ENCODE results near the gene SMYD3. TPM values are rescaled to one million over a fixed set of nuclear protein-coding genes. Genes with fewer than 3 reads are reported as not detected.

SMYD3 gene
- total and polyA plus RNA-seq, 2 donors (not counting 1 experiment from before 2014, with no cell fraction given), result 9.7 to 37.2 TPM

DNA sequence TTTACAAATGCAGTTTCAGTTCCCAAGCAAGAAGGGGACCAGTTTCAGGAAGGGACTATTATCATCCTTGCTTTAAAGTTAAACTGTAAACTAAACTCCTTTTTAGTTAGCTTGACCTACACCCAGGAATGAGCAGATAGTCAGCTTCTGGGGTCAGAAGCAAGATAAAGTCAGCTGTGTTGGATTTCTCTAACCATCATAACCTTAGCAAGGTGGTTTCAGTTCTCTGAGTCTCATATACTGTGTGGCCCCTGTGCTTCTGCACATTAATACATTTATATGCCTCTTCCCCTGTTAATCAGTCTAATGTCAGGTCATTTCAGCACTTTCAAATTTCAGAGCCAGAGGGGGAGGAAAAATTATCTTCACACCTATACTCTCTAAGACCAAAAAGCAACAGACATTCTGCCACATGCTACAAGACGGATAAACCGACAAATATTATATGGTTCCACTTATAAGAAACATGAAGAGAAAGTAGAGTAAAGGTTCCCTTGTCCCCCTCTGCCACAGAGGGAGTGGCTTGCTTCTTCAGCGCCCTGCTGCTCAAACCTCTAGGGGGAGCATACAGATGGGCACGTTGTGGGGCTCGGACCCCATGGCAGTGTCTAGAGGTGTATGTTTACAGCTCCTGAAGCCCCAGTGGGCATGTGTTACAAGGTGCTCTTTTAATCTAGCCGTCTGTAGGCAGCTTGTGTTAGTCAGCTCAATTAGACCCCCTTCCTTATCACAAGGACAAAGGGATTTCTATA, 89.1 kb downstream of the SMYD3 start:
- H3K9me3 ChIP-seq (ENCODE audit: control extremely low read depth in 1 of 3, control insufficient read depth in 2 of 3, insufficient read depth in 1 of 3, low read length in 2 of 3), result peaks cover 0 to 3% (median 0%) of the 10 kb centered on the region in 3 donors
- H4K20me1 ChIP-seq (ENCODE audit: control insufficient read depth, insufficient read depth, low read length, poor library complexity, severe bottlenecking), result no peaks in the 10 kb centered on the region
- H3K9ac ChIP-seq (ENCODE audit: low read length), result no peak overlapping the region
- H3K4me2 ChIP-seq (replicated peaks; ENCODE audit: low read depth, low read length, poor library complexity, severe bottlenecking), result no peak overlapping the region
- POLR2A ChIA-PET, result no interaction called here
- Mint-ChIP-seq H3K27ac (no peak overlapping the region), H3K9me3 (ENCODE audit: insufficient read depth) (no peaks in the 10 kb centered on the region), H3K4me1 (peaks cover 12% of the 10 kb centered on the region), H3K4me3 (no peak overlapping the region), H3K27me3 (no peaks in the 10 kb centered on the region)
- 100% methylated on average over 1 of the region's 6 CpGs for WGBS (ENCODE audit: insufficient coverage)
- intact Hi-C loops (cut with micrococcal nuclease), result no loop called here
- no peak overlapping the region for H3K4me3 ChIP-seq (ENCODE audit: control extremely low read depth in 1 of 5, extremely low read depth in 1 of 5, insufficient read depth in 1 of 5, low read depth in 2 of 5, low read length in 4 of 5)
- no peaks in the 10 kb centered on the region for H3K4me1 ChIP-seq (ENCODE audit: control insufficient read depth in 2 of 2, insufficient read depth in 2 of 2, low read length in 2 of 2)
- TF ChIP-seq EZH2 (IDR thresholded peaks at IDR 0.05; ENCODE audit: borderline replicate concordance, insufficient read depth, low read depth, low read length, poor library complexity, severe bottlenecking), result no peak
- TF ChIP-seq, protein P1, sequence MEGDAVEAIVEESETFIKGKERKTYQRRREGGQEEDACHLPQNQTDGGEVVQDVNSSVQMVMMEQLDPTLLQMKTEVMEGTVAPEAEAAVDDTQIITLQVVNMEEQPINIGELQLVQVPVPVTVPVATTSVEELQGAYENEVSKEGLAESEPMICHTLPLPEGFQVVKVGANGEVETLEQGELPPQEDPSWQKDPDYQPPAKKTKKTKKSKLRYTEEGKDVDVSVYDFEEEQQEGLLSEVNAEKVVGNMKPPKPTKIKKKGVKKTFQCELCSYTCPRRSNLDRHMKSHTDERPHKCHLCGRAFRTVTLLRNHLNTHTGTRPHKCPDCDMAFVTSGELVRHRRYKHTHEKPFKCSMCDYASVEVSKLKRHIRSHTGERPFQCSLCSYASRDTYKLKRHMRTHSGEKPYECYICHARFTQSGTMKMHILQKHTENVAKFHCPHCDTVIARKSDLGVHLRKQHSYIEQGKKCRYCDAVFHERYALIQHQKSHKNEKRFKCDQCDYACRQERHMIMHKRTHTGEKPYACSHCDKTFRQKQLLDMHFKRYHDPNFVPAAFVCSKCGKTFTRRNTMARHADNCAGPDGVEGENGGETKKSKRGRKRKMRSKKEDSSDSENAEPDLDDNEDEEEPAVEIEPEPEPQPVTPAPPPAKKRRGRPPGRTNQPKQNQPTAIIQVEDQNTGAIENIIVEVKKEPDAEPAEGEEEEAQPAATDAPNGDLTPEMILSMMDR (IDR thresholded peaks at IDR 0.05), result no peak
- no peak overlapping the region for H3K27ac ChIP-seq (ENCODE audit: low read length in 2 of 2)
- no peaks in the 10 kb centered on the region for H3K79me2 ChIP-seq (ENCODE audit: control insufficient read depth, insufficient read depth, low read length)
- ATAC-seq (ENCODE audit: low read depth) (no peak), DNase-seq (no peak)
- H2AFZ ChIP-seq (ENCODE audit: insufficient read depth, low read depth, low read length, poor library complexity, severe bottlenecking), result no peak overlapping the region
- H3K36me3 ChIP-seq (replicated peaks in 1 of 2; ENCODE audit: control extremely low read depth in 1 of 2, control insufficient read depth in 1 of 2, extremely low read depth in 1 of 2, insufficient read depth in 2 of 2, low read length in 1 of 2), result peaks cover 0 to 3% of the 10 kb centered on the region in 2 experiments
- H3K27me3 ChIP-seq (replicated peaks in 1 of 4; ENCODE audit: control extremely low read depth in 1 of 4, control insufficient read depth in 3 of 4, insufficient read depth in 4 of 4, low read length in 3 of 4), result no peaks in the 10 kb centered on the region
- CTCF ChIA-PET, result no interaction called here

GRCh38 chr1:246417152-246417812, 89.8 kb downstream of the SMYD3 start:
- Histone ChIP-seq H3K9me3 (ENCODE audit: control extremely low read depth in 1 of 3, control insufficient read depth in 2 of 3, insufficient read depth in 1 of 3, low read length in 2 of 3) (peaks cover 0 to 3% (median 0%) of the 10 kb centered on the region in 3 donors), H3K9ac (ENCODE audit: low read length) (no peak overlapping the region), H3K4me3 (ENCODE audit: control extremely low read depth in 1 of 5, extremely low read depth in 1 of 5, insufficient read depth in 1 of 5, low read depth in 2 of 5, low read length in 4 of 5) (no peak overlapping the region), H4K20me1 (ENCODE audit: control insufficient read depth, insufficient read depth, low read length, poor library complexity, severe bottlenecking) (no peaks in the 10 kb centered on the region), H2AFZ (ENCODE audit: insufficient read depth, low read depth, low read length, poor library complexity, severe bottlenecking) (no peak overlapping the region), H3K27me3 (replicated peaks in 1 of 4; ENCODE audit: control extremely low read depth in 1 of 4, control insufficient read depth in 3 of 4, insufficient read depth in 4 of 4, low read length in 3 of 4) (no peaks in the 10 kb centered on the region), H3K4me1 (ENCODE audit: control insufficient read depth in 2 of 2, insufficient read depth in 2 of 2, low read length in 2 of 2) (no peaks in the 10 kb centered on the region), H3K79me2 (ENCODE audit: control insufficient read depth, insufficient read depth, low read length) (no peaks in the 10 kb centered on the region), H3K4me2 (replicated peaks; ENCODE audit: low read depth, low read length, poor library complexity, severe bottlenecking) (no peak overlapping the region), H3K36me3 (replicated peaks in 1 of 2; ENCODE audit: control extremely low read depth in 1 of 2, control insufficient read depth in 1 of 2, extremely low read depth in 1 of 2, insufficient read depth in 2 of 2, low read length in 1 of 2) (peaks cover 0 to 3% of the 10 kb centered on the region in 2 experiments), H3K27ac (ENCODE audit: low read length in 2 of 2) (no peak overlapping the region)
- TF ChIP-seq EZH2 (IDR thresholded peaks at IDR 0.05; ENCODE audit: borderline replicate concordance, insufficient read depth, low read depth, low read length, poor library complexity, severe bottlenecking), result no peak
- TF ChIP-seq, protein P1 (IDR thresholded peaks at IDR 0.05), result no peak
- peaks cover 12% of the 10 kb centered on the region for H3K4me1 Mint-ChIP-seq
- ChIA-PET POLR2A (no interaction called here), CTCF (no interaction called here)
- no peak overlapping the region for H3K4me3 Mint-ChIP-seq
- no peak for DNase-seq
- H3K9me3 Mint-ChIP-seq (ENCODE audit: insufficient read depth), result no peaks in the 10 kb centered on the region
- H3K27ac Mint-ChIP-seq, result no peak overlapping the region
- intact Hi-C loops (cut with micrococcal nuclease), result no loop called here
- WGBS (ENCODE audit: insufficient coverage), result 91% methylated on average over 4 of the region's 4 CpGs
- no peaks in the 10 kb centered on the region for H3K27me3 Mint-ChIP-seq
- no peak for ATAC-seq (ENCODE audit: low read depth)
